H9 (cell line): ENCODE measurements around the gene CEP43. TPM values are rescaled to one million over a fixed set of nuclear protein-coding genes. Genes with fewer than 3 reads are reported as not detected.

ENCODE experiments used
- DNase-seq: peaks from one replicate; pipeline ENCODE4 v3.0.0-alpha.2; 2017
- H2AFZ ChIP-seq: one replicate; pipeline ENCODE4 v1.6.1; 2013; ENCODE audit warnings: mild to moderate bottlenecking, low read length, control low read depth, moderate library complexity
- H2AK5ac ChIP-seq: 2 replicates; pipeline ENCODE4 v1.6.1; 2013; ENCODE audit warnings: low read length, control low read depth, mixed read lengths; ENCODE audit not compliant: insufficient read length
- H2BK120ac ChIP-seq: one replicate; pipeline ENCODE4 v1.6.1; 2013; ENCODE audit warnings: low read depth, mild to moderate bottlenecking, low read length, control low read depth, inconsistent platforms; ENCODE audit not compliant: poor library complexity, severe bottlenecking
- H2BK12ac ChIP-seq: 2 replicates; pipeline ENCODE4 v1.6.1; 2013; ENCODE audit warnings: low read length, control low read depth, mixed read lengths, low read depth; ENCODE audit not compliant: insufficient read length
- H2BK15ac ChIP-seq: 2 replicates; pipeline ENCODE4 v1.6.1; 2013; ENCODE audit warnings: low read depth, low read length, control low read depth
- H2BK20ac ChIP-seq: one replicate; pipeline ENCODE4 v1.6.1; 2013; ENCODE audit warnings: low read depth, mild to moderate bottlenecking, low read length, control low read depth, inconsistent platforms; ENCODE audit not compliant: poor library complexity, severe bottlenecking
- H2BK5ac ChIP-seq: 2 replicates; pipeline ENCODE4 v1.6.1; 2013; ENCODE audit warnings: low read length, control low read depth, mixed read lengths; ENCODE audit not compliant: insufficient read length
- H3K14ac ChIP-seq: 2 replicates; pipeline ENCODE4 v1.6.1; 2013; ENCODE audit warnings: low read length, control low read depth; ENCODE audit not compliant: insufficient read depth
- H3K18ac ChIP-seq: 2 replicates; pipeline ENCODE4 v1.6.1; 2013; ENCODE audit warnings: low read depth, mild to moderate bottlenecking, mixed read lengths, low read length, control low read depth; ENCODE audit not compliant: insufficient read length
- H3K23ac ChIP-seq: 2 replicates; pipeline ENCODE4 v1.6.1; 2013; ENCODE audit warnings: low read length, control low read depth, mixed read lengths, low read depth; ENCODE audit not compliant: insufficient read length
- H3K23me2 ChIP-seq: 2 replicates; pipeline ENCODE4 v1.6.1; 2013; ENCODE audit warnings: low read depth, mild to moderate bottlenecking, mixed read lengths, low read length, control low read depth; ENCODE audit not compliant: insufficient read length, poor library complexity, severe bottlenecking
- H3K27ac ChIP-seq: 2 replicates; pipeline ENCODE4 v1.5.1; 2013; ENCODE audit warnings: low read length, control low read depth, mixed read lengths, low read depth; ENCODE audit not compliant: insufficient read length
- H3K27me3 ChIP-seq: 2 replicates; pipeline ENCODE4 v1.6.1; 2013; ENCODE audit warnings: low read length, control low read depth, inconsistent platforms; ENCODE audit not compliant: insufficient read depth
- H3K4ac ChIP-seq: 2 replicates; pipeline ENCODE4 v1.6.1; 2013; ENCODE audit warnings: low read depth, mild to moderate bottlenecking, control low read depth, inconsistent platforms, low read length, moderate library complexity
- H3K4me1 ChIP-seq: 2 replicates; pipeline ENCODE4 v1.6.1; 2013; ENCODE audit warnings: low read length, control low read depth, inconsistent platforms; ENCODE audit not compliant: insufficient read depth
- H3K4me2 ChIP-seq: 2 replicates; pipeline ENCODE4 v1.6.1; 2013; ENCODE audit warnings: low read length, control low read depth, mixed read lengths; ENCODE audit not compliant: insufficient read length, insufficient read depth
- H3K56ac ChIP-seq: 2 replicates; pipeline ENCODE4 v1.6.1; 2013; ENCODE audit warnings: low read depth, mild to moderate bottlenecking, mixed read lengths, low read length, control low read depth; ENCODE audit not compliant: insufficient read length
- H3K79me1 ChIP-seq: 2 replicates; pipeline ENCODE4 v1.6.1; 2013; ENCODE audit warnings: low read depth, mild to moderate bottlenecking, moderate library complexity, low read length, control low read depth, inconsistent platforms; ENCODE audit not compliant: insufficient read depth, poor library complexity, severe bottlenecking
- H3K79me2 ChIP-seq: 2 replicates; pipeline ENCODE4 v1.6.1; 2013; ENCODE audit warnings: low read length, control low read depth, inconsistent platforms; ENCODE audit not compliant: insufficient read depth
- H3K9ac ChIP-seq: 2 replicates; pipeline ENCODE4 v1.6.1; 2013; ENCODE audit warnings: low read length, control low read depth, mixed read lengths; ENCODE audit not compliant: insufficient read length; ENCODE audit errors: extremely low read depth
- H3K9me3 ChIP-seq: one replicate; pipeline ENCODE4 v1.6.1; 2013; ENCODE audit warnings: low read depth, low read length, inconsistent platforms; ENCODE audit not compliant: control insufficient read depth
- H3T11ph ChIP-seq: one replicate; pipeline ENCODE4 v1.6.1; 2013; ENCODE audit warnings: mild to moderate bottlenecking, low read length, control low read depth, inconsistent platforms
- H4K20me1 ChIP-seq: one replicate; pipeline ENCODE4 v1.6.1; 2013; ENCODE audit not compliant: control insufficient read depth, insufficient read length, insufficient read depth
- H4K5ac ChIP-seq: 2 replicates; pipeline ENCODE4 v1.6.1; 2013; ENCODE audit warnings: low read depth, mild to moderate bottlenecking, mixed read lengths, low read length, control low read depth; ENCODE audit not compliant: insufficient read length
- H4K8ac ChIP-seq: replicated peaks from 2 replicates; pipeline ENCODE4 v1.6.1; 2013; ENCODE audit warnings: low read length, control low read depth, mixed read lengths, low read depth; ENCODE audit not compliant: insufficient read length
- H4K91ac ChIP-seq: 2 replicates; pipeline ENCODE4 v1.6.1; 2013; ENCODE audit warnings: low read depth, mild to moderate bottlenecking, moderate library complexity, mixed read lengths, low read length, control low read depth; ENCODE audit not compliant: insufficient read length
- H3K27ac Mint-ChIP-seq, 3 experiments: 2 replicates in 2 of 3; 3 replicates in 1 of 3; pipeline ENCODE4 v1.8.0; 2020 to 2021; ENCODE audit warnings: mixed read lengths in 3 of 3, mild to moderate bottlenecking in 1 of 3, moderate library complexity in 1 of 3
- H3K27me3 Mint-ChIP-seq: 2 replicates; pipeline ENCODE4 v1.8.0; 2021; ENCODE audit warnings: low read depth, mild to moderate bottlenecking, moderate library complexity, mixed read lengths
- H3K36me3 Mint-ChIP-seq, 3 experiments: 2 replicates in 2 of 3; 3 replicates in 1 of 3; pipeline ENCODE4 v1.8.0; 2020 to 2021; ENCODE audit warnings: low read depth in 3 of 3, mixed read lengths in 3 of 3; ENCODE audit not compliant: insufficient read depth in 1 of 3
- H3K4me1 Mint-ChIP-seq, 2 experiments: 2 replicates each; pipeline ENCODE4 v1.8.0; 2020; ENCODE audit warnings: mixed read lengths in 2 of 2
- H3K4me3 Mint-ChIP-seq, 2 experiments: 2 replicates in 1 of 2; 3 replicates in 1 of 2; pipeline ENCODE4 v1.8.0; 2020 to 2021; ENCODE audit warnings: mild to moderate bottlenecking in 2 of 2, mixed read lengths in 2 of 2, moderate library complexity in 1 of 2
- H3K9me3 Mint-ChIP-seq, 2 experiments: 2 replicates in 1 of 2; 3 replicates in 1 of 2; pipeline ENCODE4 v1.8.0; 2020; ENCODE audit warnings: mild to moderate bottlenecking in 2 of 2, mixed read lengths in 2 of 2, moderate library complexity in 1 of 2
- WGBS: extraction: QIAGEN DNeasy Blood & Tissue Kit; methylation state at CpG from one replicate; pipeline ENCODE4 v1.1.7; 2013; ENCODE audit warnings: missing lambda C conversion rate, low lambda C conversion rate, mixed read lengths; ENCODE audit not compliant: insufficient read length; ENCODE audit errors: extremely low coverage; 5-methylcytosine and 5-hydroxymethylcytosine counted together
- total RNA-seq: library from RNA; stranded (reverse); gene quantifications from 2 replicates; pipeline ENCODE4 v1.2.1, GENCODE V29; 2021
- TF ChIP-seq, protein P1 (sequence below): fragments of 200-600 bp; sonication (generic); conservative IDR thresholded peaks from 3 replicates; pipeline ENCODE4 v1.8.0; 2021; ENCODE audit warnings: antibody characterized with exemption, mild to moderate bottlenecking

CEP43 gene
- total RNA-seq, 1 experiment from 2014 or later = 33.6 TPM

DNA sequence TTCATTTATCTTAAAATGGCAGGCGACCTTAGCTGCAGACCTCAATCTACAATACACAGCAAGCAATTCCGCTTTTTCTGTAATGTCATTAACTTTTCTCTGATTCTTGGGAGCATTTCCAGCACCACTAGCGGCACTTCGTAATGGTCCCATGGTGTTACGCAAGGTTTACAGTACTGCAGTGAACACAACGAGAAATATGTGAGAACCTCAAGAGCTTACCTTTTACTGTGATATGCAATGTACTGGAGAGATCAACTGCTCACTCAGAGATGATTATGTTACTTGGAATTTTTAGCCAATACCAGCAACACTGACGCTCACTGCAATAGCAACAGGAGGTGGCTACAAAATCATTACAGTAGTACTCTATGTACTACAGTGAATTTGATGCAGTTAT lies 2.8 kb upstream of the CEP43 start:
- Histone ChIP-seq H4K20me1 (no peaks in the 10 kb centered on the region), H2BK5ac (no peak overlapping the region), H2BK15ac (no peak overlapping the region), H3K27ac (no peak overlapping the region), H3K4ac (no peak overlapping the region), H3K14ac (no peak overlapping the region), H3K79me2 (peaks cover 11% of the 10 kb centered on the region; the same call in 1 of the 2 replicates), H4K91ac (no peak overlapping the region), H3K9me3 (no peaks in the 10 kb centered on the region), H3K79me1 (peaks cover 6% of the 10 kb centered on the region), H3K23me2 (peaks cover 8% of the 10 kb centered on the region), H3K27me3 (no peaks in the 10 kb centered on the region), H2AFZ (no peak overlapping the region), H2BK12ac (no peak overlapping the region), H2AK5ac (no peak overlapping the region), H3K18ac (no peak overlapping the region), H4K5ac (no peak overlapping the region), H2BK20ac (no peak overlapping the region), H3K4me1 (peaks cover 4% of the 10 kb centered on the region; the same call in 1 of the 2 replicates), H3T11ph (no peak overlapping the region), H4K8ac (no peak overlapping the region), H3K56ac (no peak overlapping the region), H3K23ac (no peak overlapping the region), H3K9ac (no peak overlapping the region), H3K4me2 (no peak overlapping the region), H2BK120ac (no peak overlapping the region)
- peaks cover 21 to 28% of the 10 kb centered on the region in 2 experiments for H3K4me1 Mint-ChIP-seq
- no peak overlapping the region for H3K27ac Mint-ChIP-seq
- peaks cover 3 to 4% of the 10 kb centered on the region in 2 experiments; a peak in 3 of 5 replicates for H3K9me3 Mint-ChIP-seq
- no peak for DNase-seq
- no peak overlapping the region for H3K4me3 Mint-ChIP-seq
- H3K27me3 Mint-ChIP-seq = no peaks in the 10 kb centered on the region
- TF ChIP-seq, protein P1, sequence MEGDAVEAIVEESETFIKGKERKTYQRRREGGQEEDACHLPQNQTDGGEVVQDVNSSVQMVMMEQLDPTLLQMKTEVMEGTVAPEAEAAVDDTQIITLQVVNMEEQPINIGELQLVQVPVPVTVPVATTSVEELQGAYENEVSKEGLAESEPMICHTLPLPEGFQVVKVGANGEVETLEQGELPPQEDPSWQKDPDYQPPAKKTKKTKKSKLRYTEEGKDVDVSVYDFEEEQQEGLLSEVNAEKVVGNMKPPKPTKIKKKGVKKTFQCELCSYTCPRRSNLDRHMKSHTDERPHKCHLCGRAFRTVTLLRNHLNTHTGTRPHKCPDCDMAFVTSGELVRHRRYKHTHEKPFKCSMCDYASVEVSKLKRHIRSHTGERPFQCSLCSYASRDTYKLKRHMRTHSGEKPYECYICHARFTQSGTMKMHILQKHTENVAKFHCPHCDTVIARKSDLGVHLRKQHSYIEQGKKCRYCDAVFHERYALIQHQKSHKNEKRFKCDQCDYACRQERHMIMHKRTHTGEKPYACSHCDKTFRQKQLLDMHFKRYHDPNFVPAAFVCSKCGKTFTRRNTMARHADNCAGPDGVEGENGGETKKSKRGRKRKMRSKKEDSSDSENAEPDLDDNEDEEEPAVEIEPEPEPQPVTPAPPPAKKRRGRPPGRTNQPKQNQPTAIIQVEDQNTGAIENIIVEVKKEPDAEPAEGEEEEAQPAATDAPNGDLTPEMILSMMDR = no peak
- H3K36me3 Mint-ChIP-seq = peaks cover 25 to 42% (median 33%) of the 10 kb centered on the region in 3 experiments
- no CpG with 5 or more reads among the region's 7 CpGs for WGBS
